Transverse colon (tissue), 4 donors: ENCODE data around the gene UMPS. TPM values are rescaled to one million over a fixed set of nuclear protein-coding genes. Genes with fewer than 3 reads are reported as not detected.

Experiments
- DNase-seq: peaks from one replicate; pipeline ENCODE4 v3.0.0-alpha.2; 2019
- H3K27ac ChIP-seq, 4 donors: fragments of 200-600 bp; sonication (generic); 2 replicates each; pipeline ENCODE4 v1.5.1; 2016 to 2018; ENCODE audit warnings: inconsistent platforms in 4 of 4
- H3K27me3 ChIP-seq: fragments of 200-600 bp; sonication (generic); 2 replicates; pipeline ENCODE4 v1.5.1; 2017; ENCODE audit warnings: inconsistent platforms
- H3K36me3 ChIP-seq, 4 donors: fragments of 200-600 bp; sonication (generic); 2 replicates each; pipeline ENCODE4 v1.5.1; 2017 to 2019; ENCODE audit warnings: inconsistent platforms in 4 of 4
- H3K4me1 ChIP-seq, 4 donors: fragments of 200-600 bp; sonication (generic); 2 replicates each; pipeline ENCODE4 v1.5.1; 2017 to 2020; ENCODE audit warnings: inconsistent platforms in 4 of 4
- H3K4me3 ChIP-seq, 4 donors: fragments of 200-600 bp; sonication (generic); 1 replicate in 1 of 4; 2 replicates in 3 of 4; pipeline versions ENCODE4 v1.5.1 to v1.6.1; 2017 to 2019; ENCODE audit warnings: inconsistent platforms in 4 of 4
- H3K9me3 ChIP-seq, 2 donors: fragments of 200-600 bp; sonication (generic); 2 replicates each; pipeline ENCODE4 v1.5.1; 2017 to 2019; ENCODE audit warnings: inconsistent platforms in 2 of 2
- EP300 ChIP-seq: sonication (generic); formaldehyde crosslinking; IDR thresholded peaks from one replicate; pipeline ENCODE4 v1.6.1; 2017; ENCODE audit warnings: antibody characterized with exemption, low read depth
- POLR2A ChIP-seq: fragments of 450-650 bp; IDR thresholded peaks from one replicate; pipeline ENCODE4 v1.6.1; 2016; ENCODE audit warnings: antibody characterized with exemption, mild to moderate bottlenecking, moderate library complexity
- POLR2AphosphoS5 ChIP-seq, 3 donors: sonication (generic); formaldehyde crosslinking; IDR thresholded peaks; one replicate each; pipeline ENCODE4 v1.6.1; 2016; ENCODE audit warnings: antibody characterized with exemption in 3 of 3
- WGBS, 2 donors: methylation state at CpG; one replicate each; pipeline ENCODE4 v1.1.5; 2018; ENCODE audit warnings: low coverage in 1 of 2; 5-methylcytosine and 5-hydroxymethylcytosine counted together
- in situ Hi-C, 4 donors: fragments of 200-750 bp; cut with MboI; loops; one replicate each; pipeline versions ENCODE4 v1.15.0 to v1.15.1; 2017; ENCODE audit warnings: low sequenced_read_pairs in 3 of 4, low pct_ligation_motif_present in 1 of 4, low pct_unique_long_range_greater_than_20kb in 1 of 4
- intact Hi-C: fragments of 100-400 bp; cut with DNase I; formaldehyde crosslinking; loops from one replicate; pipeline ENCODE4 v1.15.1; 2023; ENCODE audit warnings: low total_unique reads
- total RNA-seq, 4 donors: library from RNA; depleted of rRNA; stranded (reverse); fragments of >200 nt; gene quantifications; one replicate each; pipeline ENCODE4 v1.1.0, GENCODE V29; 2016
- TF ChIP-seq, protein P1 (sequence below), 5 experiments: fragments of 200-600 bp in 3 of 5; fragments of 450-650 bp in 2 of 5; sonication (generic) in 3 of 5; IDR thresholded peaks; 1 replicate in 2 of 5; 2 replicates in 3 of 5; pipeline ENCODE4 v1.5.1; 2016 to 2017; ENCODE audit warnings: antibody characterized with exemption in 5 of 5, inconsistent platforms in 3 of 5, mild to moderate bottlenecking in 2 of 5, moderate library complexity in 1 of 5

UMPS gene
- total RNA-seq, 4 donors from 2014 or later: 10.3 to 47.5 (median 19.6) TPM

GRCh38 chr3:124685067-124685466 is 45.2 kb upstream of the UMPS start:
- DNase-seq: no peak
- WGBS, 2 donors: 78 to 79% methylated on average over 3 to 5 of the region's 5 CpGs
- intact Hi-C loops (no loop called here), in situ Hi-C loops (loop anchor here in 2 of 4 donors (5.0 to 10.0 kb wide), 2 partner anchors 110 to 113 kb away; no protein-coding TSS in a partner anchor)
- TF ChIP-seq POLR2A (no peak), EP300 (no peak), POLR2AphosphoS5 (IDR thresholded peaks at IDR 0.05) (no peak)
- TF ChIP-seq, protein P1, sequence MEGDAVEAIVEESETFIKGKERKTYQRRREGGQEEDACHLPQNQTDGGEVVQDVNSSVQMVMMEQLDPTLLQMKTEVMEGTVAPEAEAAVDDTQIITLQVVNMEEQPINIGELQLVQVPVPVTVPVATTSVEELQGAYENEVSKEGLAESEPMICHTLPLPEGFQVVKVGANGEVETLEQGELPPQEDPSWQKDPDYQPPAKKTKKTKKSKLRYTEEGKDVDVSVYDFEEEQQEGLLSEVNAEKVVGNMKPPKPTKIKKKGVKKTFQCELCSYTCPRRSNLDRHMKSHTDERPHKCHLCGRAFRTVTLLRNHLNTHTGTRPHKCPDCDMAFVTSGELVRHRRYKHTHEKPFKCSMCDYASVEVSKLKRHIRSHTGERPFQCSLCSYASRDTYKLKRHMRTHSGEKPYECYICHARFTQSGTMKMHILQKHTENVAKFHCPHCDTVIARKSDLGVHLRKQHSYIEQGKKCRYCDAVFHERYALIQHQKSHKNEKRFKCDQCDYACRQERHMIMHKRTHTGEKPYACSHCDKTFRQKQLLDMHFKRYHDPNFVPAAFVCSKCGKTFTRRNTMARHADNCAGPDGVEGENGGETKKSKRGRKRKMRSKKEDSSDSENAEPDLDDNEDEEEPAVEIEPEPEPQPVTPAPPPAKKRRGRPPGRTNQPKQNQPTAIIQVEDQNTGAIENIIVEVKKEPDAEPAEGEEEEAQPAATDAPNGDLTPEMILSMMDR (IDR thresholded peaks at IDR 0.05): no peak
- Histone ChIP-seq H3K4me1 (peaks cover 0 to 2% (median 0%) of the 10 kb centered on the region in 4 donors), H3K36me3 (no peaks in the 10 kb centered on the region), H3K27ac (no peak overlapping the region), H3K9me3 (no peaks in the 10 kb centered on the region), H3K4me3 (no peak overlapping the region), H3K27me3 (no peaks in the 10 kb centered on the region)

DNA sequence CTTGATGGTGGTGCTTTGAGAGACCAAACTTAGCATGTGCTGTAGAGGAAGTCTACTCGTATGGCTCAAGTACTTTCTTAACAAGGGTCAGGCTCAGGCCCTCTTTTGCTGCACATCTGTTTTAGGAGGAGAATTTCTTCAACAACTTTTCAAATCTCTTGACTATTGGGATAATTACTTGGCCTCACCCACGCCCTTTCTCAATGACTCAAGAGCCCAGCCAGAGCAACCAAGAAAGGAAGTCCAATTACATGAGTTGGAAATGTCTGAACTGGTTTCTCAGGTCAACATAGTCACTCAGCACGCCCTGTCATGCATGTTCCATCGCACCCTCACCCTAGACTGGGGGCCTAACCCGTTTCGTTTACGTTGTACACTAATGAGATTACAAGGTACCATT is 44.8 kb upstream of the UMPS start:
- no peaks in the 10 kb centered on the region for H3K27me3 ChIP-seq
- H3K4me3 ChIP-seq: no peak overlapping the region
- TF ChIP-seq EP300 (no peak), POLR2A (no peak), POLR2AphosphoS5 (IDR thresholded peaks at IDR 0.05) (no peak)
- TF ChIP-seq, protein P1 (IDR thresholded peaks at IDR 0.05): no peak
- no peak for DNase-seq
- H3K9me3 ChIP-seq: no peaks in the 10 kb centered on the region
- intact Hi-C loops (no loop called here), in situ Hi-C loops (loop anchor here in 2 of 4 donors (5.0 to 10.0 kb wide), 2 partner anchors 111 to 113 kb away; no protein-coding TSS in a partner anchor)
- peaks cover 0 to 2% (median 0%) of the 10 kb centered on the region in 4 donors for H3K4me1 ChIP-seq
- no peaks in the 10 kb centered on the region for H3K36me3 ChIP-seq
- WGBS, 2 donors: 73 to 76% methylated on average over 5 to 7 of the region's 7 CpGs
- no peak overlapping the region for H3K27ac ChIP-seq

DNA sequence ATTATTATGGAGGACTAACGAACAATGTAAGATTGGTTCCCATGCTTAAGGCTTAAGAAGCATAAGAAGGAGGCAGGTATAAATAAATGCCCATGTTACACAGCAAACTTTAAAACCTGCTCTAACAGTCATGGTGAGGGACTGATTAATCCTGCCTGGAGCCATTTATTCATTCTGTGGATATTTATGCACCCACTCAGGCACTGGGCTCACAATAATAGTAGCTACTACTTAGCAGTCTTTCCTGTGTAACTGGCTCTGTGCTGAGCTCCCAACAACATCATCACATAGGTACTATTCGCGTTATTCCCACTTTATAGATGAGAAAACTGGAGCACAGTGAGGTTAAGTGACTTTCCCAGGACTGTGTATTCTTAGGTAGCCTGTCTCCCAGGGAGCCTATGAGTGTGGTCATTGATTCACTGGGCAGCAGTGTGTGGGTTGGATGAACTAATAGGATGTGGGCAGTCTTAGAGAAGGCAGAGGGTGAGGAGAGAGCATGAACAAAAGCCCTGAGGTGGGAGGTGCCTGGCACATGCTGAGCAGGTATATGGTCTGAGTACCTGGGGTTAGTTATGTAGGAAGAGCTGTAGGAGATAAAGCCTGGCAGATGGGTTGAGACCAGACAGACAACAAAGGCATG is 44.1 kb upstream of the UMPS start:
- DNase-seq: no peak
- no peaks in the 10 kb centered on the region for H3K27me3 ChIP-seq
- intact Hi-C loops (no loop called here), in situ Hi-C loops (loop anchor here in 2 of 4 donors (5.0 to 10.0 kb wide), 2 partner anchors 111 to 114 kb away; no protein-coding TSS in a partner anchor)
- peaks cover 0 to 2% (median 0%) of the 10 kb centered on the region in 4 donors for H3K4me1 ChIP-seq
- no peak overlapping the region for H3K27ac ChIP-seq
- no peak overlapping the region for H3K4me3 ChIP-seq
- TF ChIP-seq EP300 (no peak), POLR2AphosphoS5 (IDR thresholded peaks at IDR 0.05) (no peak), POLR2A (no peak)
- TF ChIP-seq, protein P1 (IDR thresholded peaks at IDR 0.05): no peak
- no peaks in the 10 kb centered on the region for H3K9me3 ChIP-seq
- no peaks in the 10 kb centered on the region for H3K36me3 ChIP-seq
- WGBS, 2 donors: 89 to 90% methylated on average over 2 to 3 of the region's 3 CpGs

DNA sequence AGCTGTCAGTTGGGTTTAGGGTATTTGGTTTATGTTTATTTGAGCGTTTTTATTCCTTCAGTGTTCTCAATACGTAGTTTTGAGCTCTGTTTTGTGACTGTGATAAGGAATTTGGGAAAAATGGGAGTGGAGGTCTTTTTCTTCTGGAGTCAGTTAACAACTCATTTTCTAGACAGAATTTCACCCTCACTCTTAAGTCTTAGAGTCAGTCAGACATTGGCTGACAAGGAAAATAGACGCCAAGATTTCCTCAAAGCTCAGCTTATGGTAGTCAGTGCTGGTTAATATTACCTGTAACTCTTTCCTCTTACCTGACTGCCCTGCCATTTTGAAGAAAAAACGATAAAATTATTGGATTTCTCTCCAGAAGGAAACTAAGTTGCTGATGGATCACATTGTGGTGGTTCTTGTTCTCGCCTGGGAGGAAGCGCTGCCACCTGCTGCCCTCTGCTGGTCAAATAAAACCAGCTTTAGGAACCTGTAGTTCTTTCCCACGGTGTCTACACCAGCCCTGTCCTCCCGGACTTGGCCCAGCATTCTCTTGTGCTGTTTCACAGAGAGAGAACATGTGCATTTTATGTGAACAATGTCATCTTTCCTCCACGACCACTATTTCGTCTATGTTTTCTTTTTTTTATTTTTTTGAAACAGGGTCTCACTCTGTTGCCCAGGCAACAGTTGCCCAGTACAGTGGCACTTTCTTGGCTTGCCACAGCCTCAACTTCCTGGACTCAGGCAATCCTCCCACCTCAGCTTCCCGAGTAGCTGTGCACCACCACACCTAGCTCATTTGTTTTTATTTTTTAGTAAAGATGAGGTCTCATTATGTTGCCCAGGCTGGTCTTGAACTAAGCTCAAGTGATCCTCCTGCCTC is 41.4 kb upstream of the UMPS start:
- Histone ChIP-seq H3K9me3 (no peaks in the 10 kb centered on the region), H3K4me1 (peaks cover 0 to 2% (median 0%) of the 10 kb centered on the region in 4 donors), H3K36me3 (no peaks in the 10 kb centered on the region), H3K4me3 (no peak overlapping the region), H3K27me3 (no peaks in the 10 kb centered on the region), H3K27ac (no peak overlapping the region)
- WGBS, 2 donors: 17 to 20% methylated on average over 11 of the region's 11 CpGs
- no peak for TF ChIP-seq EP300
- TF ChIP-seq, protein P1 (IDR thresholded peaks at IDR 0.05): peak; percentile 80 to 85 (median 83)
- no peak for TF ChIP-seq POLR2A
- TF ChIP-seq POLR2AphosphoS5 (IDR thresholded peaks at IDR 0.05): no peak
- intact Hi-C loops (loop anchor here (2.0 kb wide), 1 partner anchor 124 kb away; no protein-coding TSS in a partner anchor), in situ Hi-C loops (loop anchor here in 2 of 4 donors (5.0 to 10.0 kb wide), 2 partner anchors 114 to 117 kb away; no protein-coding TSS in a partner anchor)
- peak; percentile 83 for DNase-seq
